NCI-H345 (cell line): ENCODE results near the gene SYVN1.
"Not testable (repeated sequence)": the region's sequence is repeated elsewhere in the genome, so short reads cannot be mapped to it uniquely, and the experiment has no call there.

ENCODE experiments used
- DNase-seq: peaks from one replicate; lab custom pipeline; 2025; lab: John Stamatoyannopoulos, UW

SYVN1 gene

DNA sequence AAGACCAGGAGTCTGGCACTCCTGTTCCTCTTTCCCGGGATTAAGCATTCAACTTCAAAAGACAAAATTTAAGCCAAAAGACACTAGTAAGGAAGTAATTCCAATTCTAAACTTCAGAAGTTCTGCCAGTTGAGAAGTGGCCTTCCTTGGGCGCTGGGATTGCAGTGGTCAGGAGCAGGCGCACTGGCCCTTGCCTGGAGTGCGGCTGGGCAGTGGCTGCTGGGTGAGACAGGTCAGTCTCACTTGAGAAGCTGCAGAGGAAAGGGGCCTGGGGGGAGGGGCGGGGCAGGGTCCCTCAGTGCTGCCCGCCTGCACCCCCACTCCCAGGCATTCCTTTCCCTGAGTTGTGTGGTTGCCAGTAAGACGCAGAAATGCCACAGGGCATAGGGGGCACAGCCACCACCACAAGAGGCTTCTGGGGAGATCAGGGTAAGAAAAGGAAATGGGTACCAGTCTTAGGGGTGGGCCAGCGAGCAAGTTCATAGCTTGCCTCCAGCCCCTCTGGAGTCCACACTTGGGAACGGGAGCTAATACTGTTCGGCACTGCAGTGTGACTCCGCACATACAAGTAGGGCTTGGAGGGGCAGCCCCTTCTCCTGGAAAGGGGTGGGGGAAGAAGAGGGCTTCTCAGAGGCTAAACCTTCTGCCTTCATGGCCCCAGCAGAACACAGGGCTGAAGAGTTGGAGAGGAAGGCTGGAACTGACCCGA, 6.7 kb downstream of the SYVN1 start:
- no peak for DNase-seq

DNA sequence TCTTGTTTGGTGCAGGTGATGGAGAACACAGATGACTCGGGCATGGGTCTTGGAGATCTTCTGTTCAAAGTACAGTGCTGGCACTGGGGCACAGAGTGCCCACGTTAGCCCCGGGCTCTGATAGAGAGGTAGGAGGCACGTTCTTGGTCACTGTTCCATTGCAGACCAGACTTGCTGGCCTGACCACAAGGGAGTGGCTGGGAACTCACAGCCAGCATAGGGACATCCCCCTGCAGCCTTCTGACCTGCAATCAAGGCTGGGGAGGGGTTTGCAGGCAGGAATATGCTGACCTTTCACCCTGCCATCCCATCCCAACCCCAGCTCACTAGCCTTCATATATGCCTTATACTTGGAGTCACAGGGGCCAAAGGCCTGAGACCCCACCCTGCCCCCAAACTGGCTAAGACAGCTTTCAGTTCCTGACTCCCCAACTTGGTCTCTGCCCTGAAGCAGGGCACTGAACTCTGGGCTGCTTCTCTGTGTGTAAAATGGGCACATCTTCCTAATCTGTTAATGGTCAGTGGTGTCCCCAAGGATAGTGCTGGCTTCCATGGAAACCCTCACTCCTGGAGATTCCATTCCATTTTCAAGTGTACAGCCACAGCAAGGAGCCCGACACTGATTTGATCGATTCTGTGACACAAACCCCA, 7.6 kb downstream of the SYVN1 start:
- no peak for DNase-seq

DNA sequence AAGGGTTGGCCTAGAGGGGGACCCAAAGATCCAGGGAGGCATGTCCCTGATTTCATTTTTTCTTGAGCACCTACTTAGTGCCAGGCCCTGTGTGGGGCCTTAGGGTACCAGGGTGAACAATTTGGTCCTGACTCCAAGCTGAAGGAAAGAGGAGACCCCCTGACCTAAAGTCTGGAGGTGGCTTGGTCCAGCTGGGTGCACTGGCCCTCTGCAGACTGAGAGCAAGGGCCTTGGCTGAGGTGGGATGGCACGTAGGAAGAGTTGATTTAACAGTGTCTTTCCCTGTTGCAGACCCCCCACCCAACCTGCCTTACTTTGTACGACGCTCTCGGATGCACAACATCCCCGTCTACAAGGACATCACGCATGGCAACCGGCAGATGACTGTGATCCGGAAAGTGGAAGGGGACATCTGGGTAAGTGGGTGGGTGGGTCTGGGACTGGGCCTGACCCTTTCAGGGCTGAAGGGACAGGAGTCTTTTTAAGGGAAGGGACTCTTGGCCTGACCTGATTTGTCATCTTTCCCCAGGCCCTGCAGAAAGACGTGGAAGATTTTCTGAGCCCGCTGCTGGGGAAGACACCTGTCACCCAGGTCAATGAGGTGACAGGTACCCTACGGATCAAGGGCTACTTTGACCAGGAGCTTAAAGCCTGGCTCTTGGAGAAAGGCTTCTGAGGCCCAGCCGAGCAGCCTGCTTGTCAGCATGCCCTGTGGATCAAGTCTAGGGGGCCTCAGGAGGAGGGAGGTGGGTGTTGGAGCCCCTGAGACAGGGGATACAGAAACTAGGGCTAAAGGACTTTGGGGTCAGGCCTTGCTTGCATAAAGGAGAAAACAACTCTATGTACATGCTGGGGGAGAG, 8.9 kb downstream of the SYVN1 start:
- DNase-seq: no peak

DNA sequence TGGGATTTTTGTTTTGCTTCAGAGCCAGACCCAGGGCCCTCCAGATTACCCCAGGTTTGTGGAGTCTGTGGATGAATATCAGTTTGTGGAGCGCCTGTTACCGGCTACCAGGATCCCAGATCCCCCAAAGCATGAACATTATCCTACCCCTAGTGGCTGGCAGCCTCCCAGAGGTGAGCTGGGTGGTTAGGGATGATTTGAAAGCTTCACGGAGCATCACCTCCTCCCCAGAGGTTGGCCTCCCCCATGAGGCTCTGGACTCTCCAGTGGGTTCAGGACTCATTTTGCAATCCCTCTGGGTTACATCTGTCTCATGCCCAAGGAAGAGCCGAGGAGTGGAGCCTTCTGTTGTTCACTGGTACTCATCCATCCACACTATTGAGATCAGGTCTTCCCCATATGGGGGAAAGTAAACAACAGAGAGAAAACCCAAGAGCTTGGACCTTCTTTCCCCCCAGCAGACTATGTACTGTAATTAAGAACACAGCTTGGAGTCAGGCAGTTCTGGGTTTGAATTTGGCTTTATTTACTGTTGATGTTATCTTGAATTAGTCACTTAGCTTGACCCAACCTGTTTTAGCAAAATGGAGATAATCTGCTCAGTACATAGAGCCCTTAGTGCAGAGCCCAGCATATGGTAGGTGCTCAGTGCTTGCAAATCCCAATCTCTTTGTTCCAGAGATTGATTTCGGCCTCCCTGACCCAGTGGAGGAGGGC, 9.7 kb downstream of the SYVN1 start:
- no peak for DNase-seq

DNA sequence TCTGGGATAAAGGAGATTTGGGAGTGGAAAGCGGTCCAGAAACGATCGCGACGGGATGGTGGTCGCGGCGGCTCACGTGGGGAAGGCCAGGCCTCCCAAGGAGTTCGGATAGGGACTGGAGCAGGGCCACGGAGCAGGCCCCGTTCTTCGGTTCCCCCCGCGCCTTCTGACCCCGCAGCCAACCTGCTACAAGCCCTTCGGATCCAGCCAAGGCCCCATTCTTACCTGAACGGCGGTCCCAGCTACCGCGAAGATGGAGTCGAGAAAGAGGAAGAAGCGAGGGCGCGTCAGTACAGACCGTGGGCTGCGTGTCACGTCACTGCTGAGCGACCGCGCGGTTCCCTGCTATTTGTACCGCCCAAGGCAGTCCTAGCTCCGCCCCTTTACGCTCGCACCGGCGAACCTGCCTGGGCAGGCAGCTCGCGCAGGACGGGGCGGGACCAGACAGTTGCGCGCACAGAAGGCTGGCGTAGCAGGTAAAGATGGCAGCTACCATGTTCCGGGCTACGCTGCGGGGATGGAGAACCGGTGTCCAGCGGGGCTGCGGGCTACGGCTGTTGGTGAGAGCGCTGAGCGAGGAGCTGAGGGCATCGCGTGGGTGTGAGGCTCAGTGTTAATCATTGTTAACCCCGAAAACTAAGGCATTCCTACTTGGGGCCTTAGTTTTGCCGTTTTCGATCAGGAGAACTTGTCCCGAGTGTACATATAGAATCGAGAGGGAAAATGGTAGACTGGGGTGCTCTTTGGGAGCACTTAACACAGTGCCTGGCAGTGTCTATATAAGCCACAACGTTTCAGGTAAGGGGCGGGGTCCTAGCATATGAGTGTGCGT, 12.2 kb downstream of the SYVN1 start, which contains the start of the genes FAU and MRPL49:
Gene FAU, minus strand, starts transcription at position 270 of the 832 bp plus-strand sequence. CDS start 321 bp downstream, outside the sequence.
Gene MRPL49, plus strand, starts transcription at position 457 of the 832 bp plus-strand sequence. Its CDS starts 26 bp downstream, at position 483.
- DNase-seq: peak; percentile 99

DNA sequence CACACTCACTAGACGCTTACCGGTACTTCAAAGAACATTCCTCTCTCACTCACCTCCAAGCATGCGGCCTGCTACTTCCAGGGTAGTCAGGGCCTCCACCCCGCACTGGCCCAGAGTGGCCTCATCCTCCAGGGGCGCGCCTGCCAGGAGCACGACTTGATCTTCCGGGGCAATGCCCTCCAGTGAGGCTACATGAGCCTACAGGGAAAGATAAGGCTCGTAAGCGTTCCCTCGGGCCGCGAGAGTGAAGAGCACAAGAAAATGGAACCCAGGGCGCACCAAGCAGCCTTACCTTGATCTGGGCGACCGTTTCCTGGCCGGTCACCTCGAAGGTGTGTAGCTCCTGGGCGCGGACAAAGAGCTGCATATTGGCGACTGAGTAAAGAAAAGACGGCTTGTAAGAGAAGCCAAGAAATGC, 12.9 kb downstream of the SYVN1 start:
- DNase-seq: no peak

DNA sequence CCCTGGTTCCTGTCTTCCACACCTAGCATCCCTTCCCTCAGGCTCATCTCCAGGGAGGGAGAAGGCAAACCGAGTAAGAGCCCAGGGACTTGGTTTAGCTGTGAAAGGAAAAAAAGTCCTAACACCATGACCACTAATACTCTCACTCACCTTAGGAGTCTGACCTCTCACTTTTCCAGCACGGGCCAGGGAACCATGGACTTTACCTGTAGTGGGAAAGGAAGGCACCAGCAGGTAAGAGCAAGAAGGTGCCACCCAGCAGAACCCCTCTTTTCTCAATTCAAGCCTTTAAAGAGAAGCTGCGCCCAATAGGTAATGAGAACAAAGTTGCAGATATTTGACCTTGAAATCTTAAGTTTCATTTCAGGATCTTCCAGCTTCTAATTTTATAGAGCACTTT, 13.5 kb downstream of the SYVN1 start:
- DNase-seq: no peak

DNA sequence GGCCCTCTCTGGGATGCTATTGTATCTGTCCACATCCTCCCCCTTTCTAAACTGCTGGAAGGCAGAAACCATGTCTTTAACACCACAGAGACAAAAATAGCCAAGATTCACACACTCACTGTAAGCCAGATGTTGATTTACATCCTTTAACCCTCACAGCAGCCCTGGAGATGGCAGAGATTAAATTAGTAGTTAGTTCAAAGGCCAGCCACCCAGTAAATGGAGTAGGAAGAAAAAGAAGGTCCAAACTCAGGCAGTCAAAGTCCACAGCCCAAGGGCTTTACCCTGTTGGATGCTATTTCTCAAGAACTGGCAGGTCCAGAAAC, 14.7 kb downstream of the SYVN1 start:
- DNase-seq: no peak

DNA sequence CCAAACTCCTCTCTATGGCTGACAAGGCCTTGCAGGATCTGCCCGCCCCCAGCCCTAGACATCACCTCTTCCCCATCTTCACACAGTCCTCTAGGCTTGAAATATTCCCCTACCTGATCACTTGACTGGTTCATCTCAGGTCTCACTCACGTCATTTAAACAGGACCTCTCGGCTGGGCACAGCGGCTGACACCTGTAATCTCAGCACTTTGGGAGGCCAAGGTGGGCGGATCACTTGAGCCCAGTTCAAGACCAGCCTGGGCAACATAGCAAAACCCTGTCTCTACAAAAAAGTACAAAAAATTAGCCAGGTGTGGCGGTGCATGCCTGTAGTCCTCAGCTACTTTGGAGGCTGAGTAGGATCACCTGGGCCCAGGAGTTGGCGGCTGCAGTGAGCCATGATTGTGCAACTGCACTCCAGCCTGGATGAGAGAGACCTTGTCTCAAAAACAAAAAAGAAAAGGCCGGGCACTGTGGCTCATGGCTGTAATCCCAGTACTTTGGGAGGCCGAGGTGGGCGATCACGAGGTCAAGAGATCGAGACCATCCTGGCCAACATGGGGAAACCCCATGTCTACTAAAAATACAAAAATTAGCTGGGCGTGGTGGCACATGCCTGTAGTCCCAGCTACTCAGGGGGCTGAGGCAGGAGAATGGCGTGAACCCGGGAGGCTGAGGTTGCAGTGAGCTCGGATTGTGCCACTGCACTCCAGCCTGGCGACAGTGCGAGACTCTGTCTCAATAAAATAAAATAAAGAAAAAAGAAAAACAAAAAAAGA, 15.2 kb downstream of the SYVN1 start:
- DNase-seq: not testable (repeated sequence)

DNA sequence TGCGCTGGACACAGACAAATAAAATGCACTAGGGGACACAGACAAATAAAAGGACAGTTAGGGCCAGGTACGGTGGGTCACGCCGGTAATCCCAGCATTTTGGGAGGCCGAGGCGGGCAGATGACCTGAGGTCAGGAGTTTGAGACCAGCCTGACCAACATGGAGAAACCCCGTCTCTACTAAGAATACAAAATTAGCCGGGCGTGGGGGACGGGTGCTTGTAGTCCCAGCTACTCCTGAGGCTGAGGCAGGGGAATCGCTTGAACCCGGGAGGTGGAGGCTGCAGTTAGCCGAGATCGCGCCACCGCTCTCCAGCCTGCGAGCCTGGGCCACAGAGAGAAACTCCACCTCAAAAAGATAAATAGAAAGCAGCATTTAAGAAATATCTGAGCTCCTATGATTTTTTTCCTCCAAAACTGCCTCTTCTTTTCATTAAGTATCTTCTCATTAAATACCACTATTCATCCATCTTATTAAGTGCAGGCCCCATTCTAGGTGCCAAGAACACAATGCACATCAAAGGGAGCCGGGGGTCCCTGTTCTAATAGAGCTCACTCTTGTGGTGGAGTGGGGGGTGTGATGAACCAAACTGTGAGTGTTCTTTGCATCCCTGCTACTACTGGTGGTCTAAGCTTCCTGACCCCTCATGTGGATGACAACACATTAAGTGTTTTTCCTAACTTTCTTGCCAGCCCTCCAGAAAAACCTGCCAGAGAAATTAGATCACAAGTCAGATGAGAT, 16.1 kb downstream of the SYVN1 start:
- DNase-seq: no peak

DNA sequence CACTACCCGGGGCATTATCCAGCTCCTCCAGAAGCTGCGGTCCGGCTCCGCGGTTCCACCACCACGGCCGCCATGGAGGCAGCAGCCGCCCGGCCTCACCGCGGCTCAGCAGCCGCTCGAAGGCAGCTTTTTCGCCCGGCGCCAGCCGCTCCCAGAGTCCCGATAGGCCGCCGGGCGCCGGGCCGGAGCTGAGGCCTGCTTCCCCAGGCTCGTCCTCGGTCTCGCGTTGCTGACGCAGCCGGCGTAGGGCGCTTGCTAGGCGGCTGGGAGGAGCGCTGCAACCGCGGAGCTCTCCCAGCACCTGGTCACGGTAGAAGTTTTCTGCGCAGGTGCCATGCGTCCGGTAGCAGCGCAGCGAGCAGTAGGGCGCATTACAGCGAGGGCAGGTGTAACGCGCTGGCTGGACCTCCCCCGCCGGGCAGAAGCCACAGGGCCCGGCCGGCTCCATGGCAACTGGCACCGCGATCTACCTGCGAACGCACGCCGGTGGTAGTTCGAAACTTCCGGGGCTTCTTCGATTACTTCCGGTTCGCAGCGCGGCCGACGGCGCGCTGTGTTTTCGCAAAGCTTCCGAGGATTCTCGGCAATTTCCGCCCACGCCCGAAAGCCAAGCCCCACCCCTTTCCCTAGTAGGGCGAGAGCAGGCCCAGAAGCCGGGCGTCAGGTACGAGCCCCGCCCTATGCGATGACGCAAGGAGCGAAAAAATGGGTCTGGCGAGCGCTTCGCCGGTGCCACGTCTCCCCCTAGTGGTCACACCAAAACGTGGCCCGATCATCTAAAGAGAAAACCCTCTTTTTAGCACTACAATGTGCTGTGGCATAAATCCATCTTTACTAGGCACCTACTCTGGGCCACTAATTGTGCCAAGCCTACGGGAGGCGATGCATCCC, 16.9 kb downstream of the SYVN1 start, which contains the start of gene ZNHIT2:
Gene ZNHIT2, minus strand, starts transcription at position 496 of the 891 bp plus-strand sequence. Its CDS starts 48 bp downstream, at position 448.
- DNase-seq: peak; percentile 100

DNA sequence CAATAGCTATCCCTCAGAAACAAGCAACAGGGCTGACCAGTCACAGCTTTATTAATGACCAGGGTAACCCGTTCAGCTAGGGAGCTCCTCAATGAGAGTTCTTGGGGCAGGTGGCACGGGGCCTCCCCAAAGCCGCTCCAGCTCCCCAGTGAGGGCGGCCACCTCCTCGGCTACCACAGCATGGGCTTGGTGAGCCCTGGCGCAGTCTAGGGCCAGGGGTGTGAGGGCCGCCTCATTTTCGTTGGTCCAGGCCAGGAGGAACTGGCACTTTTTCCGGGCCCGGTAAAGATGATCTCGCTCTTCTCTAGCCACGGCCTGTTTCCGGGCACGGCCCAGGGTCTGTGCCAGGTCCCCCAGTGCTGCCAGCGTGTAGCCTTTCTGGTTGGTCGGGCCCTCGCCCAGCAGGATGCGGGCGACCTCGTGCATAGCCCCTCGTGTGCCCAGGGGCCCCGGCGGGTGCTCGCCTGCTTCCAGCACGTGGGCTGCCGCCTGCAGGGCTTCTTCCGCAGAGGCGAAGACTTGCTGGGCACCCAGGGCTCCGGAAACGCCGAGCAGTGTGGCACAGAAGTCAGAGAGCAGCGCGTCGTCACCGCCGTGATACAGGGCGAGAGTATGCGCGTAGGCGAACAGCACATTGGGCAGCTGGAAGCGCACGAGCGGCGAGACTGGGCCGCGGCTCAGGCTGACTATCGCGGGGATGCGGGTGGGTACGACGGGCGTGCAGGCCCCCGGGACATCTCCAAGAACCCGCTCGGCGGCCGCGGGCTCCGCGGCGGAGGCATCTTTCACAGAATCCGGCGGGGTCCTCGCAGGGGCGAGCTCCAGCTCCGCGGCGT, 17.7 kb downstream of the SYVN1 start:
- peak; percentile 29 for DNase-seq

DNA sequence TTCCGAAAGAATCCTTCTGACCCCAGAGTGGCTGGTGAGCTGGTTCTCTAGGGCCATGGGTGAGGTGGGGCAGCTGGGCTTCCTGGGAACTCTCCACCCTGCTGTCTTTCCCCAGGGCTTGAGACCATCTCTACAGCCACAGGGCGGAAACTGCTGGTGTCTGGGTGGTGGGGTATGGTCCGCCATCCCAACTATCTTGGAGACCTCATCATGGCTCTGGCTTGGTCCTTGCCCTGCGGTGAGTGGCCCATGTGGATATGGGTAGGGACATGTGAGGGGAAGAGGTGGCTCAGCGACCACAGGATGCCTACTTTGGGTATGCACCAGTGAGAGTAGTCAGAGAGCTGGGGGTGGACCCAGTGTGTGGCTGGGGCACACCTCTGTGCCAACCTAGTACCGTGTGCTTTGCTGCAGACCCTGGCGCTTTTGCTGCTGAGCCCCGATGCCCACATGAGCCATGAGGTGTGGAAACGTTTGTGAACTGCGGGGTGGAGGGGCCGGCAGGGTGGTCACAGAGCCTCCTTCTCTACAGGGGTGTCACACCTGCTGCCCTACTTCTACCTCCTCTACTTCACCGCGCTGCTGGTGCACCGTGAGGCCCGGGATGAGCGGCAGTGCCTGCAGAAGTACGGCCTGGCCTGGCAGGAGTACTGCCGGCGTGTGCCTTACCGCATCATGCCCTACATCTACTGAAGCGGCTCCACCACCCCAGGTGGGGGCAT, 18.8 kb downstream of the SYVN1 start:
- DNase-seq: no peak

DNA sequence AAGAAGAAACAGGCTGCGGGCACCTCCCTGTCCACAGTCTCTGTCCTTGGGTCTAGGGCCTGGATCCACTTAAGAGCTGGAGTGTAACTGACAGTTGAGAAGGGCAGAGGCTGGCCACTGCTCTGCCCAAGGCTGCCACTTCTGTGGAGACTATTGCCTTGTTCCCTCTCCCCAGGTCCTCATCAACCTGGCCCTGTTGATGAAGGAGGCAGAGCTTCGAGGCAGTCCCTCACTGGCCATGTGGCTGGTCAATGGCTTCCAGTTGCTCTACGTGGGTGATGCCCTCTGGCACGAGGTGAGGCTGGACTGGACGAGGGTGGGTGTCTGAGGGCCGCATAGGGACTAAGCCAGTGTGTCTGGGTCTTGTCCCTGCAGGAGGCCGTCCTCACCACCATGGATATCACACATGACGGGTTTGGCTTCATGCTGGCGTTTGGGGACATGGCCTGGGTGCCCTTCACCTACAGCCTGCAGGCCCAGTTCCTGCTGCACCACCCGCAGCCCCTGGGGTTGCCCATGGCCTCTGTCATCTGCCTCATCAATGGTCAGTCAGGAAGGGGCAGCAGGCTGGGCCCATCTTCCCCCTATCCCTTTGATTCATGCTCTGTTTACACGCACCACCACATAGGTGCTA, 19.7 kb downstream of the SYVN1 start:
- no peak for DNase-seq

DNA sequence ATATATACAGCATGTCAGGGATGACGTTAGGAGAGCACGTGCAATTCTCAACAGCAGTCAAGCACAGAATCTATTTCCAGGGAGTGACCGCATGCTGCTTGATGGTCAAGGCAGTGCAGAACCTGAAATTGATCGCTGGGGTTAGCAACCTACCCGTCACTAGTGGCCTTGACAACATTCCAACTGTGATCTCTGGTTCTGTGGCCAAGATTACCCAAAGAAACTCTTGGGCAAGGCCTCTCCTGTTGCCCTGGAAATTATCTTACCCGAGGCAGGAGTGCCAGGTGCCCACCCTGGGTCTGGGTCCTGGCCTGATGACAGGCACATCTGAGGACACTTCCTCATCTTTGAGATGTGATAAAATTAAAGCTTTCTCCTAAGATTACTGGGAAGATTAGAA, 20.5 kb downstream of the SYVN1 start:
- DNase-seq: no peak

DNA sequence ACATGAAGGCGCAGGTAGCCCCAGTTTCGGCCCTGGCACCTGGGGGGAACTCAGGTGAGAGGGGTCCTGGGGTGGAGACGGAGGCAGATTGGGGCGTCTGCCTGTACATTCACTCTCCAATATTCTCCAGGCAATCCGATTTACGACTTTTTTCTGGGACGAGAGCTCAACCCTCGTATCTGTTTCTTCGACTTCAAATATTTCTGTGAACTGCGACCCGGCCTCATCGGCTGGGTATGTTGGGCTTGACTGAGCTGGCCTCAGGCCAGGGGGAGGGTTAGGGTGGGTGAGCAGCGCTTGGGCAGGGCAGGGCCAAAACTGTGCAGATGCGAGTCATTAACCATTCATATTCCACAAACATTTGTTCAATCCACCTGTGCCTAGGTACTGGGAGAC, 21.0 kb downstream of the SYVN1 start:
- no peak for DNase-seq
